Muscle of leg (tissue), 11 donors: Measurements from ENCODE around the gene NCOA1. TPM values are rescaled to one million over a fixed set of nuclear protein-coding genes. Genes with fewer than 3 reads are reported as not detected.
A peak's percentile ranks its signal among the peaks of the same experiment; 100 is the strongest.

ENCODE experiments used
- DNase-seq: peaks from one replicate; pipeline ENCODE4 v3.0.0; 2013
- H3K27ac ChIP-seq: one replicate; pipeline ENCODE4 v1.5.1; 2013; ENCODE audit warnings: mild to moderate bottlenecking, low read length, control low read depth
- H3K27me3 ChIP-seq: one replicate; pipeline ENCODE4 v1.6.1; 2013; ENCODE audit warnings: low read length; ENCODE audit not compliant: control insufficient read depth, insufficient read depth
- H3K36me3 ChIP-seq: one replicate; pipeline ENCODE4 v1.6.1; 2013; ENCODE audit warnings: low read length; ENCODE audit not compliant: control insufficient read depth, insufficient read depth
- H3K4me1 ChIP-seq: one replicate; pipeline ENCODE4 v1.6.1; 2013; ENCODE audit warnings: low read length; ENCODE audit not compliant: control insufficient read depth, insufficient read depth
- H3K4me3 ChIP-seq: one replicate; pipeline ENCODE4 v1.5.1; 2013; ENCODE audit warnings: low read length, control low read depth
- H3K9me3 ChIP-seq: replicated peaks from 2 replicates; pipeline ENCODE4 v1.6.1; 2013; ENCODE audit warnings: low read depth, low read length; ENCODE audit not compliant: control insufficient read depth
- WGBS: methylation state at CpG from one replicate; pipeline ENCODE4 v1.1.5; 2013; ENCODE audit warnings: missing lambda C conversion rate; ENCODE audit not compliant: insufficient coverage; 5-methylcytosine and 5-hydroxymethylcytosine counted together
- polyA plus RNA-seq, 8 donors: library from polyadenylated mRNA; unstranded; fragments of 120-200 nt; gene quantifications; one replicate each; pipeline versions ENCODE4 v1.2.1 to v1.2.3, GENCODE V29; 2013; ENCODE audit warnings: inconsistent platforms in 1 of 8, low replicate concordance in 1 of 8; ENCODE audit not compliant: insufficient read length in 8 of 8, insufficient read depth in 1 of 8
- total RNA-seq: library from RNA; stranded (reverse); fragments of 120-200 nt; gene quantifications from one replicate; pipeline ENCODE4 v1.2.4, GENCODE V29; 2013

Gene NCOA1
- total and polyA plus RNA-seq, 9 donors: 69.6 to 106 (median 89.6) TPM

- WGBS: 64% methylated on average over 13 of the region's 14 CpGs
- no peak overlapping the region for H3K4me3 ChIP-seq
- no peaks in the 10 kb centered on the region for H3K36me3 ChIP-seq
- peak overlapping the region; percentile 96 for H3K27ac ChIP-seq
- DNase-seq: peak; percentile 8
- peaks cover 18% of the 10 kb centered on the region for H3K4me1 ChIP-seq
- no peaks in the 10 kb centered on the region for H3K9me3 ChIP-seq
- no peaks in the 10 kb centered on the region for H3K27me3 ChIP-seq
These were observed 1.4 kb upstream of the NCOA1 start for GRCh38 chr2:24489465-24490180.

- Histone ChIP-seq H3K27me3 (no peaks in the 10 kb centered on the region), H3K36me3 (no peaks in the 10 kb centered on the region), H3K4me1 (peaks cover 18% of the 10 kb centered on the region), H3K27ac (peak overlapping the region; percentile 96), H3K9me3 (no peaks in the 10 kb centered on the region), H3K4me3 (peak overlapping the region; percentile 53)
- DNase-seq: peak; percentile 48
- WGBS: 25% methylated on average over 6 of the region's 12 CpGs
These were observed 819 bp upstream of the NCOA1 start for GRCh38 chr2:24490181-24490689.

GRCh38 chr2:24491542-24492420 lies 727 bp downstream of the NCOA1 start:
- Histone ChIP-seq H3K4me1 (peaks cover 18% of the 10 kb centered on the region), H3K9me3 (no peaks in the 10 kb centered on the region), H3K27ac (peak overlapping the region; percentile 90), H3K4me3 (peak overlapping the region; percentile 81), H3K27me3 (no peaks in the 10 kb centered on the region), H3K36me3 (no peaks in the 10 kb centered on the region)
- DNase-seq: peak; percentile 93
- WGBS: under 1% methylated on average over 95 of the region's 100 CpGs

GRCh38 chr2:24492421-24493279 lies 1.6 kb downstream of the NCOA1 start:
- H3K27me3 ChIP-seq: no peaks in the 10 kb centered on the region
- H3K27ac ChIP-seq: peak overlapping the region; percentile 90
- WGBS: 12% methylated on average over 7 of the region's 16 CpGs
- H3K36me3 ChIP-seq: no peaks in the 10 kb centered on the region
- no peaks in the 10 kb centered on the region for H3K9me3 ChIP-seq
- DNase-seq: peak; percentile 50
- H3K4me1 ChIP-seq: peaks cover 18% of the 10 kb centered on the region
- peak overlapping the region; percentile 81 for H3K4me3 ChIP-seq

- peak overlapping the region; percentile 81 for H3K4me3 ChIP-seq
- 17% methylated on average over 1 of the region's 1 CpG for WGBS
- H3K27ac ChIP-seq: peak overlapping the region; percentile 90
- peak; percentile 43 for DNase-seq
- H3K27me3 ChIP-seq: no peaks in the 10 kb centered on the region
- no peaks in the 10 kb centered on the region for H3K36me3 ChIP-seq
- H3K9me3 ChIP-seq: no peaks in the 10 kb centered on the region
- H3K4me1 ChIP-seq: peaks cover 18% of the 10 kb centered on the region
These were observed 2.7 kb downstream of the NCOA1 start for GRCh38 chr2:24493713-24494112.

- H3K27ac ChIP-seq: no peak overlapping the region
- H3K4me1 ChIP-seq: peaks cover 17% of the 10 kb centered on the region
- peak; percentile 49 for DNase-seq
- peak overlapping the region; percentile 81 for H3K4me3 ChIP-seq
- no peaks in the 10 kb centered on the region for H3K9me3 ChIP-seq
- 40% methylated on average over 4 of the region's 7 CpGs for WGBS
- H3K36me3 ChIP-seq: no peaks in the 10 kb centered on the region
- no peaks in the 10 kb centered on the region for H3K27me3 ChIP-seq
These were observed 3.4 kb downstream of the NCOA1 start for GRCh38 chr2:24494410-24494809.

- DNase-seq: no peak
- Histone ChIP-seq H3K27ac (no peak overlapping the region), H3K4me3 (no peak overlapping the region), H3K4me1 (peaks cover 8% of the 10 kb centered on the region), H3K9me3 (no peaks in the 10 kb centered on the region), H3K36me3 (no peaks in the 10 kb centered on the region), H3K27me3 (no peaks in the 10 kb centered on the region)
- no CpG with 5 or more reads among the region's 4 CpGs for whole genome bisulfite sequencing
These were observed 4.4 kb downstream of the NCOA1 start for GRCh38 chr2:24495451-24495850.

GRCh38 chr2:24496959-24497358 lies 5.9 kb downstream of the NCOA1 start:
- peaks cover 8% of the 10 kb centered on the region for H3K4me1 ChIP-seq
- no peak overlapping the region for H3K4me3 ChIP-seq
- no peaks in the 10 kb centered on the region for H3K9me3 ChIP-seq
- no peaks in the 10 kb centered on the region for H3K27me3 ChIP-seq
- H3K36me3 ChIP-seq: no peaks in the 10 kb centered on the region
- WGBS: no CpG with 5 or more reads among the region's 4 CpGs
- no peak for DNase-seq
- no peak overlapping the region for H3K27ac ChIP-seq

- Histone ChIP-seq H3K36me3 (no peaks in the 10 kb centered on the region), H3K9me3 (no peaks in the 10 kb centered on the region), H3K27ac (no peak overlapping the region), H3K27me3 (no peaks in the 10 kb centered on the region), H3K4me3 (no peak overlapping the region), H3K4me1 (peaks cover 6% of the 10 kb centered on the region)
- no peak for DNase-seq
These were observed 6.6 kb downstream of the NCOA1 start for GRCh38 chr2:24497685-24498084.
